ENCODE measurements around the gene DBP.

DBP gene

GRCh38 chr19:48609571-48610108, 27.5 kb downstream of the DBP start:
- DNase-seq = no peak

GRCh38 chr19:48608798-48609263, 28.3 kb downstream of the DBP start:
- peak; percentile 82 for DNase-seq

GRCh38 chr19:48607359-48607755, 29.8 kb downstream of the DBP start:
- no peak for DNase-seq

DNA sequence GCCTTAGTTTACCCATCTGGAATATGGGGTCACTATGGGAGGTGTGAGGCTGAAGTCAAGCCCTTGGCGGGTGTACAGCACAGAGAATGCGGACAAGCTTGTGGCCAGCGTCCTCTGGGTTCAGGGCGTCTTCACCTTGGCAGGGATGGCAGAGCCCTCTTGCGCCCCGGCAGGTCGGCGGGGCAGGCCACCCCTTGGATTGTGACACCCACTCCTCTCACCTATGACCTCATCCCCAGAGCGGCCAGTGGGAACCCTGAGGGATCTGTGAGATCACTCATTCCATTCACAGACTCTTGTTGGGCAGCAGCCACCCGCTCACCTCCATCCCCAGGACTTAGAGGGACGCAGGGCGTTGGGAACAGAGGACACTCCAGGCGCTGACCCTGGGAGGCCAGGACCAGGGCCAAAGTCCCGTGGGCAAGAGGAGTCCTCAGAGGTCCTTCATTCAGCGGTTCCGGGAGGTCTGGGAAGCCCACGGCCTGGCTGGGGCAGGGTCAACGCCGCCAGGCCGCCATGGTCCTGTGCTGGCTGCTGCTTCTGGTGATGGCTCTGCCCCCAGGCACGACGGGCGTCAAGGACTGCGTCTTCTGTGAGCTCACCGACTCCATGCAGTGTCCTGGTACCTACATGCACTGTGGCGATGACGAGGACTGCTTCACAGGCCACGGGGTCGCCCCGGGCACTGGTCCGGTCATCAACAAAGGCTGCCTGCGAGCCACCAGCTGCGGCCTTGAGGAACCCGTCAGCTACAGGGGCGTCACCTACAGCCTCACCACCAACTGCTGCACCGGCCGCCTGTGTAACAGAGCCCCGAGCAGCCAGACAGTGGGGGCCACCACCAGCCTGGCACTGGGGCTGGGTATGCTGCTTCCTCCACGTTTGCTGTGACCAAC, 30.5 kb downstream of the DBP start, which contains the start of gene SPACA4:
SPACA4 (plus strand) TSS at position 280 of the 896 bp plus-strand sequence; CDS start at position 517, 237 bp downstream.
- DNase-seq = no peak

GRCh38 chr19:48603850-48604249, 33.3 kb downstream of the DBP start:
- no peak for DNase-seq

GRCh38 chr19:48603449-48603848, 33.7 kb downstream of the DBP start:
- no peak for DNase-seq

DNA sequence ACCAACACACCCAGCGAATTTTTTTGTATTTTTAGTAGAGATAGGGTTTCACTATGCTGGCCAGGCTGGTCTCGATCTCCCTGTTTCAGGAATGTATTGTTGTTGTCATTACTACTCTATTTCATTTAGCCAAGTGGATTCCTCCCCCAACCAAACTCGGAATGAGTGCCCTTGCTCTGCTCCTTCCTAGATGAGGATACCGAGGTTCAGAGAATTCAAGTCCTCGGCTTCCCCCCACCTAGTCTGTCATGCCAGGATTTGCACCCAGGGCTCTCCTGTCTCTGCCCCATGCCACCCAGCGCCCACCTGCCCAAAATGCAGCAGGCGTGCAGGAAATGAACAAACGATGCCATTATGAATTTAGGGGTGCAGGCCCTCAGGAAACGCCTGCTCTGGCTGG, 34.2 kb downstream of the DBP start:
- DNase-seq = peak; percentile 53

- no peak for DNase-seq
Measured at GRCh38 chr19:48600679-48601417, 36.3 kb downstream of the DBP start.

DNA sequence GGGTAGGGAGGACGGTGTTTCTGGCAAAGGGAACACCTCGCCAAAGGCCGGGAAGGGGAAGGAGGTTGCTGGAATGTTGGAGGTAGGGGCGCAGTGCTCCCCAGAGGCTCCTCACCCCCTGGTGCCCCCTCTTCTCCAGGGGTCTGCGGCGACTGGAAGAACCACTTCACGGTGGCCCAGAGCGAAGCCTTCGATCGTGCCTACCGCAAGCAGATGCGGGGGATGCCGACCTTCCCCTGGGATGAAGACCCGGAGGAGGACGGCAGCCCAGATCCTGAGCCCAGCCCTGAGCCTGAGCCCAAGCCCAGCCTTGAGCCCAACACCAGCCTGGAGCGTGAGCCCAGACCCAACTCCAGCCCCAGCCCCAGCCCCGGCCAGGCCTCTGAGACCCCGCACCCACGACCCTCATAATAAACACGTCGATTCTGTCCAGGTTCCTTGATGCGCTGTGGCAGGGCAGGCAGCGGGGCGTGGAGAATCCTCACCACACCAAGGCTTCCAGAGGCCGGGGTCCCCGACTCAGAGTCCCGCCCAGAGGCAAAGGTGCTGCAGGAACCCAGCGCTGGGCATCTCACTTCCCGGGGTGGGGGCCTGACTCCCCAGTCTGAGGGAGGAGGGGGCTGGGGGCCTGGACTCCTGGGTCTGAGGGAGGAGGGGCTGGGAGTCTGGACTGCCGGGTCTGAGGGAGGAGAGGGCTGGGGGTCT, 38.0 kb downstream of the DBP start:
- no peak for DNase-seq

- DNase-seq = peak; percentile 46
Measured at GRCh38 chr19:48596679-48597465, 40.3 kb downstream of the DBP start.

- no peak for DNase-seq
Measured at GRCh38 chr19:48596237-48596636, 40.9 kb downstream of the DBP start.

DNA sequence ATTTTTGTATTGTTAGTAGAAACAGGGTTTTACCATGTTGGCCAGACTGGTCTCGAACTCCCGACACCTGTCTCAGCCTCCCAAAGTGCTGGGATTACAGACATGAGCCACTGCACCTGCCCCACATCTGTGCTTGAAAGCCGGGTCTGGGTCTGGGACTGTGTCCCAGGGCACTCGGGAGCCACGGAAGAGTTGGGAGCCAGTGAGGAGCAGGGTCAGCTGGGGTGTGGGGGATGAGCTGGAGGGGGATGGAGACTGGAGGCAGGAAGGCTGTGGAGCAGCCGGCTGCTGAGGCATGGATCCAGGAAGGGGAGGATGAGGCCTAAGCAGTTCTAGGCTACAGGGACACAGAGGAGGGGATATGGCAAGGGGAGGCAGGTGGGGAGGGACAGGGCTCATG, 41.3 kb downstream of the DBP start:
- no peak for DNase-seq

DNA sequence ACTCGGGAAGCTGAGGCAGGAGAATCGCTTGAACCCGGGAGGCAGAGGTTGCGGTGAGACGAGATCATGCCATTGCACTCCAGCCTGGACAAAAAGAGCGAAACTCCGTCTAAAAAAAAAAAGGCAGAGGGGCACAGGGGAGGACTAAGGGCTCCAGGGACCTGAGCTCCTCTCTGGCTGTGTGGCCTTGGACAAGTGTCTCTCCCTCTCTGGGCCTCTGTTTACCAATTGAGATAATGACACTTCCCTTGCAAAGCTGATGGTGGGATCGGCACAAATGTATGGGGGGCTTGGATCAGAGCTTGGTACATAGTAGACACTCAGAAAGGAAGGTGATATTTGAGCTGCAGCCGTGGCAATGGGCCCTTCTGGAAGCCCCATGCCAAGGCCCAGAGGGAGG, 42.0 kb downstream of the DBP start:
- DNase-seq = no peak

- peak; percentile 38 for DNase-seq
Measured at GRCh38 chr19:48591021-48591420, 46.2 kb downstream of the DBP start.

- DNase-seq = peak; percentile 96
Measured at GRCh38 chr19:48588670-48589401, 48.3 kb downstream of the DBP start.

- no peak for DNase-seq
Measured at GRCh38 chr19:48587387-48587786, 49.8 kb downstream of the DBP start.

GRCh38 chr19:48582168-48582567, 55.0 kb downstream of the DBP start:
- no peak for DNase-seq

Data from DMS53 (cell line).